ENCODE measurements around the gene MRPL37. TPM values are rescaled to one million over a fixed set of nuclear protein-coding genes. Genes with fewer than 3 reads are reported as not detected.

Gene MRPL37
- total and polyA plus RNA-seq, 2 of the 4 experiments (the other 2 are of a cell fraction) = 42.8 to 132 TPM

GRCh38 chr1:54165146-54165545 lies 34.8 kb upstream of the MRPL37 start:
- H3K56ac ChIP-seq (ENCODE audit: extremely low read depth, insufficient read depth, low read length) = no peak overlapping the region
- peaks cover 3% of the 10 kb centered on the region for H3K4me1 ChIP-seq (ENCODE audit: control insufficient read depth, insufficient read depth, low read length)
- H3K23ac ChIP-seq (ENCODE audit: low read depth, low read length) = no peak overlapping the region
- ChIA-PET CTCF (no interaction called here), POLR2A (ENCODE audit: unreplicated experiment) (no interaction called here)
- H4K20me1 ChIP-seq (ENCODE audit: insufficient read depth, low read length) = no peaks in the 10 kb centered on the region
- in situ Hi-C loops (cut with MboI; ENCODE audit: low sequenced_read_pairs) (no loop called here), dilution Hi-C loops (cut with HindIII; ENCODE audit: low sequenced_read_pairs, unreplicated experiment) (no loop called here), intact Hi-C loops (cut with micrococcal nuclease) (no loop called here)
- H3K9me1 ChIP-seq (ENCODE audit: insufficient read depth, low read length) = peaks cover 8% of the 10 kb centered on the region; the same call in 1 of the 2 replicates
- H3K4me2 ChIP-seq (ENCODE audit: low read depth, low read length) = no peak overlapping the region
- no peak overlapping the region for H2BK15ac ChIP-seq (ENCODE audit: low read depth, low read length)
- H3K79me1 ChIP-seq (ENCODE audit: low read depth in 1 of 2, low read length in 2 of 2) = no peaks in the 10 kb centered on the region
- no peak overlapping the region for H3K27ac ChIP-seq (ENCODE audit: insufficient read depth, low read length)
- no peaks in the 10 kb centered on the region for H3K36me3 ChIP-seq (ENCODE audit: control insufficient read depth, insufficient read depth, low read length)
- TF ChIP-seq MAZ (IDR thresholded peaks at IDR 0.05; ENCODE audit: borderline replicate concordance, low read depth, low read length) (no peak), ELK1 (IDR thresholded peaks at IDR 0.05; ENCODE audit: borderline replicate concordance, low read depth, low read length) (no peak), SMC3 (IDR thresholded peaks at IDR 0.05; ENCODE audit: low read depth, low read length) (no peak), RCOR1 (IDR thresholded peaks at IDR 0.05; ENCODE audit: insufficient replicate concordance, low read length) (no peak), CEBPB (IDR thresholded peaks at IDR 0.05; ENCODE audit: low read depth, low read length) (no peak), MXI1 (IDR thresholded peaks at IDR 0.05; ENCODE audit: borderline replicate concordance, low read depth, low read length) (no peak), RAD21 (IDR thresholded peaks at IDR 0.05; ENCODE audit: low read length) (no peak), CTCF (conservative IDR thresholded peaks at IDR 0.05; ENCODE audit: low read depth, low read length) (no peak), MAFK (IDR thresholded peaks at IDR 0.05; ENCODE audit: low read depth, low read length) (no peak), NFE2L2 (IDR thresholded peaks at IDR 0.05; ENCODE audit: low read depth, low read length) (no peak), POLR2A (IDR thresholded peaks at IDR 0.05; ENCODE audit: low read depth, low read length) (no peak), FOS (IDR thresholded peaks at IDR 0.05; ENCODE audit: low read depth, low read length) (no peak), RFX5 (IDR thresholded peaks at IDR 0.05; ENCODE audit: low read depth, low read length) (no peak), CHD1 (IDR thresholded peaks at IDR 0.05; ENCODE audit: low read depth, low read length) (no peak)
- TF ChIP-seq, protein P1, sequence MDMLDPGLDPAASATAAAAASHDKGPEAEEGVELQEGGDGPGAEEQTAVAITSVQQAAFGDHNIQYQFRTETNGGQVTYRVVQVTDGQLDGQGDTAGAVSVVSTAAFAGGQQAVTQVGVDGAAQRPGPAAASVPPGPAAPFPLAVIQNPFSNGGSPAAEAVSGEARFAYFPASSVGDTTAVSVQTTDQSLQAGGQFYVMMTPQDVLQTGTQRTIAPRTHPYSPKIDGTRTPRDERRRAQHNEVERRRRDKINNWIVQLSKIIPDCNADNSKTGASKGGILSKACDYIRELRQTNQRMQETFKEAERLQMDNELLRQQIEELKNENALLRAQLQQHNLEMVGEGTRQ (IDR thresholded peaks at IDR 0.05; ENCODE audit: low read depth, low read length) = no peak
- no peak overlapping the region for H4K91ac ChIP-seq (ENCODE audit: insufficient read depth, low read depth, low read length)
- H2AK5ac ChIP-seq (ENCODE audit: low read depth, low read length) = no peak overlapping the region
- no peak overlapping the region for H4K8ac ChIP-seq (ENCODE audit: low read depth in 2 of 2, low read length in 2 of 2)
- no peak overlapping the region for H3K14ac ChIP-seq (replicated peaks; ENCODE audit: low read depth, low read length)
- no peak overlapping the region for H2BK120ac ChIP-seq (ENCODE audit: low read depth, low read length)
- H3K27me3 ChIP-seq (ENCODE audit: control insufficient read depth, insufficient read depth, low read length) = peaks cover 8% of the 10 kb centered on the region; the same call in 1 of the 2 replicates
- no TSS peak for BruUV-seq (replicated peaks)
- no peak overlapping the region for H3K9ac ChIP-seq (ENCODE audit: low read depth, low read length)
- H3K9me3 ChIP-seq (ENCODE audit: control insufficient read depth, insufficient read depth, low read length) = no peaks in the 10 kb centered on the region
- no peak overlapping the region for H3K18ac ChIP-seq (ENCODE audit: low read depth, low read length)
- H3K4ac ChIP-seq (ENCODE audit: low read depth, low read length) = no peak overlapping the region
- no peak overlapping the region for H2AFZ ChIP-seq (replicated peaks; ENCODE audit: low read length, poor library complexity)
- no peak for ATAC-seq (ENCODE audit: low read depth)
- no peak overlapping the region for H4K5ac ChIP-seq (ENCODE audit: low read depth, low read length)
- H2AK9ac ChIP-seq (replicated peaks; ENCODE audit: low read depth, low read length, poor library complexity) = no peak overlapping the region
- H3K4me3 ChIP-seq (ENCODE audit: insufficient read depth, low read depth, low read length) = no peak overlapping the region
- no peak overlapping the region for H2BK5ac ChIP-seq (ENCODE audit: low read depth, low read length, poor library complexity, severe bottlenecking)
- DNase-seq = no peak
- 96% methylated on average over 5 of the region's 15 CpGs; no CpG with 5 or more reads in 1 of the 2 experiments for WGBS, 2 experiments (ENCODE audit: extremely low coverage in 2 of 2, insufficient read length in 1 of 2)
- no peak overlapping the region for H2BK20ac ChIP-seq (ENCODE audit: low read depth, low read length)

All from IMR-90 (cell line).